Natural killer cell (primary cell): ENCODE results near the gene PRMT3. TPM values are rescaled to one million over a fixed set of nuclear protein-coding genes. Genes with fewer than 3 reads are reported as not detected.
"Not testable (repeated sequence)": the region's sequence is repeated elsewhere in the genome, so short reads cannot be mapped to it uniquely, and the experiment has no call there.

Experiments used
- ATAC-seq, 3 donors: fragments of 150-1000 bp in 2 of 3; fragments of 200-7000 bp in 1 of 3; cut with Tn5 transposase; 1 replicate in 1 of 3; 2 replicates in 2 of 3; pipeline ENCODE4 v1.10.0; 2021; ENCODE audit warnings: mild to moderate bottlenecking in 2 of 3, moderate library complexity in 2 of 3
- DNase-seq, 2 donors: peaks; one replicate each; pipeline versions ENCODE4 v3.0.0 to v3.0.0-alpha.2; 2013 to 2021; ENCODE audit warnings: mixed read lengths in 1 of 2
- H3K27ac ChIP-seq: one replicate; pipeline ENCODE4 v1.5.1; 2013; ENCODE audit warnings: mild to moderate bottlenecking, low read length
- H3K27me3 ChIP-seq: one replicate; pipeline ENCODE4 v1.6.1; 2013; ENCODE audit warnings: low read length; ENCODE audit not compliant: control insufficient read depth, insufficient read depth
- H3K36me3 ChIP-seq: one replicate; pipeline ENCODE4 v1.6.1; 2013; ENCODE audit warnings: low read length; ENCODE audit not compliant: control insufficient read depth, insufficient read depth
- H3K4me1 ChIP-seq: one replicate; pipeline ENCODE4 v1.6.1; 2013; ENCODE audit warnings: low read length; ENCODE audit not compliant: control insufficient read depth, insufficient read depth
- H3K4me3 ChIP-seq: one replicate; pipeline ENCODE4 v1.5.1; 2013; ENCODE audit warnings: low read length
- H3K9me3 ChIP-seq: one replicate; pipeline ENCODE4 v1.6.1; 2013; ENCODE audit warnings: low read length; ENCODE audit not compliant: control insufficient read depth, insufficient read depth
- H3K27ac Mint-ChIP-seq, 2 donors: one replicate each; pipeline ENCODE4 v1.8.0; 2022; ENCODE audit warnings: mild to moderate bottlenecking in 2 of 2, mixed read lengths in 2 of 2, moderate library complexity in 1 of 2
- H3K27me3 Mint-ChIP-seq, 2 donors: one replicate each; pipeline ENCODE4 v1.8.0; 2022; ENCODE audit warnings: low read depth in 2 of 2, mixed read lengths in 2 of 2
- H3K36me3 Mint-ChIP-seq: one replicate; pipeline ENCODE4 v1.8.0; 2022; ENCODE audit warnings: mixed read lengths
- H3K4me1 Mint-ChIP-seq, 2 donors: one replicate each; pipeline ENCODE4 v1.8.0; 2022; ENCODE audit warnings: mixed read lengths in 2 of 2
- H3K4me3 Mint-ChIP-seq: one replicate; pipeline ENCODE4 v1.8.0; 2022; ENCODE audit warnings: mild to moderate bottlenecking, moderate library complexity, mixed read lengths
- H3K9me3 Mint-ChIP-seq, 2 donors: one replicate each; pipeline ENCODE4 v1.8.0; 2022; ENCODE audit warnings: mixed read lengths in 2 of 2
- CTCF ChIP-seq: fragments of 200-600 bp; IDR thresholded peaks from one replicate; pipeline ENCODE4 v1.8.0; 2022; ENCODE audit warnings: antibody characterized with exemption
- WGBS: methylation state at CpG from one replicate; pipeline ENCODE4 v1.1.7; 2013; ENCODE audit warnings: missing lambda C conversion rate; ENCODE audit not compliant: insufficient coverage; 5-methylcytosine and 5-hydroxymethylcytosine counted together
- intact Hi-C: fragments of 100-400 bp; cut with micrococcal nuclease; formaldehyde crosslinking; loops from one replicate; pipeline ENCODE4 v1.14.2; 2022
- total RNA-seq, 4 donors: library from RNA; stranded (reverse); fragments of 120-200 nt in 1 of 4; gene quantifications; one replicate each; pipeline versions ENCODE4 v1.2.3 to v1.2.4, GENCODE V29; 2013 to 2022

PRMT3 gene
- total RNA-seq, 3 donors from 2014 or later (not counting 1 experiment from before 2014, with no cell fraction given): 10.4 to 12.4 (median 12.1) TPM

GRCh38 chr11:20373568-20374209 lies 13.8 kb upstream of the PRMT3 start:
- intact Hi-C loops: no loop called here
- H3K4me3 ChIP-seq: no peak overlapping the region
- no peaks in the 10 kb centered on the region for H3K27me3 ChIP-seq
- Mint-ChIP-seq H3K27me3 (no peaks in the 10 kb centered on the region), H3K9me3 (no peaks in the 10 kb centered on the region), H3K4me3 (no peak overlapping the region), H3K4me1 (peaks cover 0 to 5% of the 10 kb centered on the region in 2 donors), H3K36me3 (no peaks in the 10 kb centered on the region), H3K27ac (no peak overlapping the region)
- no peaks in the 10 kb centered on the region for H3K4me1 ChIP-seq
- WGBS: 79% methylated on average over 2 of the region's 3 CpGs
- no peak for TF ChIP-seq CTCF
- no peak overlapping the region for H3K27ac ChIP-seq
- no peak for ATAC-seq
- H3K36me3 ChIP-seq: peaks cover 26% of the 10 kb centered on the region
- H3K9me3 ChIP-seq: no peaks in the 10 kb centered on the region
- DNase-seq: no peak

GRCh38 chr11:20374741-20375300 lies 12.7 kb upstream of the PRMT3 start:
- no peak for ATAC-seq
- Histone ChIP-seq H3K27me3 (no peaks in the 10 kb centered on the region), H3K36me3 (peaks cover 31% of the 10 kb centered on the region), H3K4me3 (no peak overlapping the region), H3K27ac (no peak overlapping the region), H3K9me3 (no peaks in the 10 kb centered on the region), H3K4me1 (no peaks in the 10 kb centered on the region)
- Mint-ChIP-seq H3K4me1 (peaks cover 0 to 5% of the 10 kb centered on the region in 2 donors), H3K36me3 (no peaks in the 10 kb centered on the region), H3K27ac (no peak overlapping the region), H3K4me3 (no peak overlapping the region), H3K27me3 (no peaks in the 10 kb centered on the region), H3K9me3 (no peaks in the 10 kb centered on the region)
- intact Hi-C loops: no loop called here
- TF ChIP-seq CTCF: no peak
- 93% methylated on average over 7 of the region's 9 CpGs for WGBS
- DNase-seq: no peak

GRCh38 chr11:20376162-20376730 lies 11.3 kb upstream of the PRMT3 start:
- H3K4me1 ChIP-seq: no peaks in the 10 kb centered on the region
- Mint-ChIP-seq H3K4me3 (no peak overlapping the region), H3K36me3 (no peaks in the 10 kb centered on the region), H3K27ac (no peak overlapping the region), H3K9me3 (no peaks in the 10 kb centered on the region), H3K27me3 (no peaks in the 10 kb centered on the region), H3K4me1 (peaks cover 0 to 5% of the 10 kb centered on the region in 2 donors)
- no CpG with 5 or more reads among the region's 3 CpGs for WGBS
- TF ChIP-seq CTCF: no peak
- no peak overlapping the region for H3K27ac ChIP-seq
- no peaks in the 10 kb centered on the region for H3K9me3 ChIP-seq
- no peak for ATAC-seq
- intact Hi-C loops: no loop called here
- no peak overlapping the region for H3K4me3 ChIP-seq
- H3K36me3 ChIP-seq: peaks cover 31% of the 10 kb centered on the region
- no peak for DNase-seq
- H3K27me3 ChIP-seq: no peaks in the 10 kb centered on the region

GRCh38 chr11:20385996-20386395 lies 1.5 kb upstream of the PRMT3 start:
- H3K27ac ChIP-seq, H3K36me3 ChIP-seq, intact Hi-C loops, H3K27me3 ChIP-seq, H3K27me3 Mint-ChIP-seq, H3K4me3 ChIP-seq, H3K9me3 ChIP-seq, H3K36me3 Mint-ChIP-seq, H3K9me3 Mint-ChIP-seq, DNase-seq, ATAC-seq: not testable (repeated sequence)
- Mint-ChIP-seq H3K4me3 (peak overlapping the region; percentile 98), H3K4me1 (peaks cover 20 to 23% of the 10 kb centered on the region in 2 donors), H3K27ac (peak overlapping the region; percentile 98 to 99)
- WGBS: 91% methylated on average over 14 of the region's 15 CpGs
- H3K4me1 ChIP-seq: peaks cover 20% of the 10 kb centered on the region
